Smooth muscle cell of the pulmonary artery (primary cell): ENCODE data around the gene CHN1. TPM values are rescaled to one million over a fixed set of nuclear protein-coding genes. Genes with fewer than 3 reads are reported as not detected.

ENCODE experiments used
- total RNA-seq: library from RNA; depleted of rRNA; stranded (reverse); fragments of >200 nt; gene quantifications from 2 replicates; pipeline ENCODE4 v1.2.3, GENCODE V29; 2014

Gene CHN1
- total RNA-seq: 7.8 and 9.6 TPM in 2 replicates

GRCh38 chr2:175004980-175005732 is at the start of gene CHN1:
Gene CHN1 (minus strand): TSS chr2:175005381. CDS start chr2:175004912, 469 bp downstream.

DNA sequence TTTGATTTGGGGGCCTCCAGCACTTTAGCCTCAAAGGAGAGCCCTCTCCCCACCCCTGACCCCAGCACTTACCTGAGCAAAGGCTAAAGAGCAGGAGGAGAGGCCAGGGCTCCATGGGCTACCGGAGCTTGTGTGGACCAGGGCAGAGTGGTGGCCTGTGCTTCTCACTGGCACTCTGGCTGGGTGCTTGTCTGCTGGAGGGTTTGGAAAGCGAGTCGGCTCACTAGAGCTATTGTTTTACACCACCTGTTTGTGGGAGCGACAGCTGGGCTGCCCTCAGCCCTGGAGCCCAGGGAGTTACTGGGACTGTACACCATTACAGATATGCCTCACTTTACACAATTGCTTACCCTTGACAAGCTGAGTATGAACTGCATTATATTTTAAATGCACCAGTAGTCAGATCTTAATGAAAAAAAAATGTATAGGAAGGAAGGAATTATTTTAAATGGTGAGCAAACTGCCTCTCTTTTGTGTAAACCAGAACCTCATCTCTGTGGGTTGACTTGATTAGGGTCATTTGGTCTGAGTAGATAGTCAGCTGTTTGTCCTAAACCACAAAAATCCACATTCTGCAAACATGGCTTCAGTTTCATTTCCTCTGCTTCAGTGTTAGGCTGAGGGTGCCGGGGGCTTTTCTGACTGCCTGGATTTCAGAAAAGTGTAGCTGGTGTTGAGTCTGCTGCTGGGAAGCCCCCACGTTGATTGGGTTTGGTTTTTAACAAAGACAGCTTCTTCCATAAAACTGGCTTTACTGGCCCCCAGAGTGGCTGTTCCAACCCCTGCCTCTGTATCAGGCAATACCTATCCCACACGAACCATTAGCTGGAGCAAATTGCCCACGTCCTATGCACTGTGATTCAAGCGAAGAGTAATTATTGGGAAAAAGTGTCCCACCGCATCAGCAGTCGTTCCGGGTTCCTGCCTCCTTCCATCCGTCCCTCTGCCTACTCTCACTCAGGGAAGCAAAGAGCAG is 240.6 kb downstream of the CHN1 start, which contains the start of gene CHRNA1:
Gene CHRNA1, minus strand, starts transcription at position 193 of the 976 bp plus-strand sequence. Its CDS starts 78 bp downstream, at position 115.

Other genes starting within 250 kb of the CHN1 start
- 0.10 and 0.33 TPM in 2 replicates for gene CHRNA1, start 240.9 kb downstream of the CHN1 start, total RNA-seq
- 39.2 and 45.7 TPM in 2 replicates for gene ATF2, start 162.8 kb upstream of the CHN1 start, total RNA-seq
- gene ATP5MC3, start 176.3 kb upstream of the CHN1 start, total RNA-seq: 62.0 and 76.2 TPM in 2 replicates